VCaP (cell line): Measurements from ENCODE around the gene ADORA1.
A peak's percentile ranks its signal among the peaks of the same experiment; 100 is the strongest.

ENCODE experiments used
- H3K27ac ChIP-seq: fragments of 450-650 bp; 2 replicates; pipeline ENCODE4 v1.5.1; 2017
- CTCF ChIP-seq: fragments of 450-650 bp; conservative IDR thresholded peaks from 2 replicates; pipeline ENCODE4 v1.5.1; 2017; ENCODE audit warnings: mild to moderate bottlenecking, moderate library complexity

Gene ADORA1

DNA sequence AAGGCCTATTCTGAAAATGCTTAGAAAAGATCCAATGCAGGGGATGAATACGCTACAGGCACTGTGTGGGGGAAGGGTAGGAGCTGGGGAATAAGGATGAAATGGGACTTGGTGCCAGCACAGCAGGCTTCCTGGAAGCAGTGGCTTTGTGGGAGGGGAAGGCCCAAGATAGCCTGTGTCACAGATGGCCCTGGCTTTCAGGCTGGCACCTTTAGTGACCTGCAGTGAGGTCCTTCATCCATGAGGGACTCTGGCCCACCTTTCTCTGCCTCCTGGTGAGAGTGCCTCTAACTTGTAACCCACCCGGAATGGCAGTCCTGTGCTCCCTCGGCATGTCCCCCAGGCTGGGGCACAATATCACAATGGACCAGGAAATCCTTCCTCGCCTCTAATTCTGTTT lies 58.1 kb downstream of the ADORA1 start:
- no peak overlapping the region for H3K27ac ChIP-seq
- TF ChIP-seq CTCF = no peak

DNA sequence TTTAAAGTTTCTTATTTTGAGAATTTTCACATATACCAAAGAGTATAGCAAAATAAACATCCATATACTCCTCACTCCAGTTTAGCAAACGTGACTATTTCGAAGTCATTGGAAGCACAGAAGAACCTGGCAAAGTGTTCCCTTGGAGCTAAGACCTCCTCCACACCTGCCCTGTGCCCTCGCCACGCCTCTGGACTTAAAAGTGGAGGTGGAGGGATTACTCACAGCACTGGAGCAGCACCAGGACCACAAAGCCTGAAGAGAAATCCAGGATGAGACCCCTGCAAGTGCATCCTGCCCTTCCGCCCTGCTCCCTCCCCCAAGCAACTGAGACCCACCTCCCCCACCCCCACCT lies 58.5 kb downstream of the ADORA1 start:
- no peak for TF ChIP-seq CTCF
- peak overlapping the region; percentile 64; the same call in 1 of the 2 replicates for H3K27ac ChIP-seq

- no peak for TF ChIP-seq CTCF
- peak within 1 kb of the TSS; percentile 64; the same call in 1 of the 2 replicates for H3K27ac ChIP-seq
These were observed 59.1 kb downstream of the ADORA1 start, which contains the start of gene CHI3L1 for GRCh38 chr1:203186446-203187303. Gene CHI3L1 (minus strand): TSS chr1:203186704. CDS start chr1:203186623, 81 bp downstream.

- no peak for TF ChIP-seq CTCF
- H3K27ac ChIP-seq = peak overlapping the region; percentile 64; the same call in 1 of the 2 replicates
These were observed 59.8 kb downstream of the ADORA1 start for GRCh38 chr1:203187304-203187685.

- peak overlapping the region; percentile 64 for H3K27ac ChIP-seq
- no peak for TF ChIP-seq CTCF
These were observed 60.3 kb downstream of the ADORA1 start for GRCh38 chr1:203187689-203188264.

GRCh38 chr1:203188686-203189232 lies 61.2 kb downstream of the ADORA1 start:
- peak overlapping the region; percentile 64 for H3K27ac ChIP-seq
- no peak for TF ChIP-seq CTCF

DNA sequence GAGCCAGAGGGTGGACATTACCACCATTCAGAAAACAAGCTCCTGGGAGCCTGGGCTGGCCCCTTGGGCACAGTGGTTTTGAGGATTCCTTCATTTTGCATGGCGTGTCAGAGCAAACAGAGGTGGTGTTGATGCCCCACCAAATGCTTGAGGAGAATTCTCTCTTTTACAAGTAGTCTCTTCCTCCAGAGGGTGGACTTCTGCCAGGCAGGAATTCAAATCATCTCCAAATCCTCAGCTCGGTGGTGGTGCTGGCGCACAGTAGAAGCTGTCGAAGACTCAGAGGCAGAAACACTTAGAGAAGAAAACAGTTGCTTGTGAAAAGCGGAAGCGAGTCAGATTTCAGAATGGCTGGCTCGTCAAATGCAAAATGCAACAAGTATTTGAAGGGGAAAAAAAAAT lies 62.4 kb downstream of the ADORA1 start:
- TF ChIP-seq CTCF = no peak
- no peak overlapping the region for H3K27ac ChIP-seq
